SU-DHL-6 (cell line): ENCODE results near the gene C11orf24.

ENCODE experiments used
- H2AFZ ChIP-seq: fragments of 200-600 bp; sonication (generic); 2 replicates; pipeline ENCODE4 v1.6.1; 2014; ENCODE audit warnings: low read depth, mild to moderate bottlenecking, moderate library complexity, mixed read lengths, antibody characterized with exemption, low read length; ENCODE audit not compliant: severe bottlenecking
- H3F3A ChIP-seq: fragments of 200-600 bp; shearing (Covaris generic); 2 replicates; pipeline ENCODE4 v1.6.0; 2016; ENCODE audit warnings: antibody characterized with exemption, mild to moderate bottlenecking; ENCODE audit not compliant: insufficient read depth
- H3K27ac ChIP-seq: fragments of 200-600 bp; sonication (generic); 2 replicates; pipeline ENCODE4 v1.5.1; 2016; ENCODE audit warnings: low read depth, mild to moderate bottlenecking, low read length, moderate library complexity, mixed read lengths
- H3K27me3 ChIP-seq: fragments of 200-600 bp; sonication (generic), shearing (Covaris generic); 2 replicates; pipeline ENCODE4 v1.6.0; 2014; ENCODE audit warnings: mild to moderate bottlenecking, low read length
- H3K36me3 ChIP-seq: fragments of 200-600 bp; sonication (generic); 2 replicates; pipeline ENCODE4 v1.6.1; 2014; ENCODE audit warnings: mild to moderate bottlenecking, low read length, mixed read lengths
- H3K4me2 ChIP-seq: fragments of 300-600, 200-600 bp; shearing (Covaris generic), sonication (generic); 2 replicates; pipeline ENCODE4 v1.6.0; 2014; ENCODE audit warnings: low read length, low read depth, mild to moderate bottlenecking; ENCODE audit not compliant: poor library complexity, severe bottlenecking
- H3K4me3 ChIP-seq: fragments of 200-600 bp; sonication (generic); 2 replicates; pipeline ENCODE4 v1.5.1; 2014; ENCODE audit warnings: antibody characterized with exemption, low read length, mild to moderate bottlenecking, mixed read lengths; ENCODE audit not compliant: insufficient read depth, poor library complexity, severe bottlenecking
- H3K79me2 ChIP-seq: fragments of 200-600 bp; sonication (generic); 2 replicates; pipeline ENCODE4 v1.6.1; 2014; ENCODE audit warnings: mild to moderate bottlenecking, low read length, moderate library complexity; ENCODE audit not compliant: insufficient read depth
- H3K9ac ChIP-seq: fragments of 200-600 bp; sonication (generic); 2 replicates; pipeline ENCODE4 v1.7.0; 2014; ENCODE audit warnings: mild to moderate bottlenecking, low read length
- H3K9me2 ChIP-seq: fragments of 200-600 bp; sonication (generic); replicated peaks from 2 replicates; pipeline ENCODE4 v1.6.1; 2014; ENCODE audit warnings: low read length; ENCODE audit not compliant: insufficient read depth
- H3K9me3 ChIP-seq: fragments of 200-600 bp; sonication (generic); 2 replicates; pipeline ENCODE4 v1.6.1; 2014; ENCODE audit warnings: low read length, mixed read lengths; ENCODE audit not compliant: insufficient read depth
- H4K20me1 ChIP-seq: fragments of 200-600 bp; sonication (generic); 2 replicates; pipeline ENCODE4 v1.6.1; 2014; ENCODE audit warnings: low read depth, mild to moderate bottlenecking, antibody characterized with exemption, low read length, moderate library complexity, mixed read lengths
- CTCF ChIP-seq: fragments of 200-600 bp; sonication (generic); IDR thresholded peaks from one replicate; pipeline ENCODE4 v1.5.1; 2017; ENCODE audit warnings: antibody characterized with exemption, mild to moderate bottlenecking, low read length, moderate library complexity; ENCODE audit not compliant: insufficient read depth, poor library complexity, severe bottlenecking
- EZH2phosphoT487 ChIP-seq: fragments of 200-600 bp; sonication (generic), shearing (Covaris generic); conservative IDR thresholded peaks from 2 replicates; pipeline ENCODE4 v1.6.1; 2018; ENCODE audit warnings: mild to moderate bottlenecking, antibody characterized with exemption, low read length, moderate library complexity, mixed read lengths

The C11orf24 gene

GRCh38 chr11:68273026-68273738, 1.4 kb upstream of the C11orf24 start:
- TF ChIP-seq CTCF (no peak), EZH2phosphoT487 (no peak)
- Histone ChIP-seq H3K36me3 (no peaks in the 10 kb centered on the region), H3K4me3 (peak overlapping the region; percentile 55), H2AFZ (peak overlapping the region; percentile 33), H3K27ac (peak overlapping the region; percentile 99), H3K9ac (peak overlapping the region; percentile 82), H3K9me2 (no peaks in the 10 kb centered on the region), H3K27me3 (no peaks in the 10 kb centered on the region), H3F3A (peaks cover 24% of the 10 kb centered on the region), H4K20me1 (no peaks in the 10 kb centered on the region), H3K79me2 (peaks cover 27% of the 10 kb centered on the region), H3K9me3 (peaks cover 4% of the 10 kb centered on the region; the same call in 1 of the 2 replicates), H3K4me2 (peak overlapping the region; percentile 90)

- Histone ChIP-seq H4K20me1 (no peaks in the 10 kb centered on the region), H3K9me2 (no peaks in the 10 kb centered on the region), H3K9ac (peak overlapping the region; percentile 82), H3K9me3 (peaks cover 4% of the 10 kb centered on the region; the same call in 1 of the 2 replicates), H3K4me3 (peak overlapping the region; percentile 67), H3K27me3 (no peaks in the 10 kb centered on the region), H3K36me3 (no peaks in the 10 kb centered on the region), H3K79me2 (peaks cover 31% of the 10 kb centered on the region), H3F3A (peaks cover 28% of the 10 kb centered on the region), H2AFZ (no peak overlapping the region), H3K27ac (peak overlapping the region; percentile 72), H3K4me2 (peak overlapping the region; percentile 81)
- TF ChIP-seq EZH2phosphoT487: no peak
- peak; percentile 49 for TF ChIP-seq CTCF
Measured at GRCh38 chr11:68271023-68271780, 571 bp downstream of the C11orf24 start.

GRCh38 chr11:68270196-68271022, 1.4 kb downstream of the C11orf24 start:
- Histone ChIP-seq H2AFZ (no peak overlapping the region), H3K27me3 (no peaks in the 10 kb centered on the region), H3K9me3 (peaks cover 4% of the 10 kb centered on the region; the same call in 1 of the 2 replicates), H3K9me2 (no peaks in the 10 kb centered on the region), H3F3A (peaks cover 28% of the 10 kb centered on the region), H3K4me2 (peak overlapping the region; percentile 81), H3K79me2 (peaks cover 31% of the 10 kb centered on the region), H3K4me3 (peak overlapping the region; percentile 67), H3K36me3 (no peaks in the 10 kb centered on the region), H3K9ac (peak overlapping the region; percentile 82), H4K20me1 (no peaks in the 10 kb centered on the region), H3K27ac (peak overlapping the region; percentile 72)
- TF ChIP-seq EZH2phosphoT487 (no peak), CTCF (no peak)
